Smooth muscle cell (in vitro differentiated cells): ENCODE results near the gene SOX9. TPM values are rescaled to one million over a fixed set of nuclear protein-coding genes. Genes with fewer than 3 reads are reported as not detected.

Source experiments
- DNase-seq: peaks from one replicate; lab custom pipeline; 2025; ENCODE audit not compliant: unreplicated experiment; lab: John Stamatoyannopoulos, UW
- H2AFZ ChIP-seq: fragments of 200-600 bp; sonication (generic); 2 replicates; pipeline ENCODE4 v1.6.0; 2016; ENCODE audit warnings: antibody characterized with exemption, low read depth, mild to moderate bottlenecking
- H3F3A ChIP-seq: fragments of 200-600 bp; sonication (generic); 2 replicates; pipeline ENCODE4 v1.6.0; 2017; ENCODE audit warnings: antibody characterized with exemption, low read depth
- H3K27ac ChIP-seq: fragments of 200-600 bp; sonication (generic); 2 replicates; pipeline ENCODE4 v1.5.1; 2016; ENCODE audit warnings: low read depth, mild to moderate bottlenecking
- H3K27me3 ChIP-seq: fragments of 200-600 bp; sonication (generic); 2 replicates; pipeline ENCODE4 v1.6.1; 2016; ENCODE audit warnings: low read depth, mild to moderate bottlenecking
- H3K36me3 ChIP-seq: fragments of 200-600 bp; sonication (generic); 2 replicates; pipeline ENCODE4 v1.5.1; 2016; ENCODE audit warnings: low read depth
- H3K4me1 ChIP-seq: fragments of 200-600 bp; sonication (generic); 2 replicates; pipeline ENCODE4 v1.5.1; 2016; ENCODE audit warnings: low read depth
- H3K4me2 ChIP-seq: fragments of 200-600 bp; sonication (generic); 2 replicates; pipeline ENCODE4 v1.6.0; 2016; ENCODE audit warnings: mild to moderate bottlenecking
- H3K4me3 ChIP-seq: fragments of 200-600 bp; sonication (generic); 2 replicates; pipeline ENCODE4 v1.5.1; 2016; ENCODE audit warnings: mild to moderate bottlenecking
- H3K79me2 ChIP-seq: fragments of 200-600 bp; sonication (generic); 2 replicates; pipeline ENCODE4 v1.6.0; 2016; ENCODE audit warnings: low read depth, mild to moderate bottlenecking
- H3K9ac ChIP-seq: fragments of 200-600 bp; sonication (generic); 2 replicates; pipeline ENCODE4 v1.6.0; 2016; ENCODE audit warnings: low read depth
- H3K9me3 ChIP-seq: fragments of 200-600 bp; sonication (generic); replicated peaks from 2 replicates; pipeline ENCODE4 v1.5.1; 2016; ENCODE audit warnings: low read depth
- H4K20me1 ChIP-seq: fragments of 200-600 bp; sonication (generic); 2 replicates; pipeline ENCODE4 v1.6.0; 2016; ENCODE audit warnings: low read depth
- CTCF ChIP-seq: fragments of 200-600 bp; sonication (generic); IDR thresholded peaks from 2 replicates; pipeline ENCODE4 v1.5.1; 2017; ENCODE audit warnings: borderline replicate concordance, mild to moderate bottlenecking, antibody characterized with exemption; ENCODE audit not compliant: insufficient read depth, poor library complexity, severe bottlenecking
- WGBS: methylation state at CpG from one replicate; pipeline ENCODE4 v1.1.7; 2016; ENCODE audit warnings: low lambda C conversion rate; 5-methylcytosine and 5-hydroxymethylcytosine counted together
- polyA plus RNA-seq: library from polyadenylated mRNA; unstranded; fragments of >200 nt; fragmentation: Nextera tagmentation; extraction: Ambion mirVana; gene quantifications from 2 replicates; pipeline ENCODE4 v1.2.1, GENCODE V29; 2016
- total RNA-seq: library from RNA; depleted of rRNA; stranded (reverse); fragments of >200 nt; gene quantifications from 2 replicates; pipeline ENCODE4 v1.2.3, GENCODE V29; 2014

Gene SOX9
- total and polyA plus RNA-seq, 2 experiments from 2014 or later, result 19.8 to 26.6 TPM

- peak overlapping the region; percentile 83 for H3K4me3 ChIP-seq
- H3F3A ChIP-seq, result no peaks in the 10 kb centered on the region
- H2AFZ ChIP-seq, result peak overlapping the region; percentile 78
- H3K36me3 ChIP-seq, result no peaks in the 10 kb centered on the region
- H3K4me2 ChIP-seq, result peak overlapping the region; percentile 94
- TF ChIP-seq CTCF, result no peak
- no peak for DNase-seq
- H4K20me1 ChIP-seq, result peaks cover 13% of the 10 kb centered on the region
- peaks cover 35% of the 10 kb centered on the region for H3K4me1 ChIP-seq
- H3K27me3 ChIP-seq, result peaks cover 34% of the 10 kb centered on the region
- H3K9me3 ChIP-seq, result no peaks in the 10 kb centered on the region
- no peak overlapping the region for H3K27ac ChIP-seq
- H3K9ac ChIP-seq, result no peak overlapping the region
- peaks cover 16% of the 10 kb centered on the region for H3K79me2 ChIP-seq
- 3% methylated on average over 47 of the region's 51 CpGs for WGBS
Observed at GRCh38 chr17:72117535-72118334, 3.1 kb upstream of the SOX9 start.

GRCh38 chr17:72118335-72119076, 2.3 kb upstream of the SOX9 start:
- H2AFZ ChIP-seq, result peak overlapping the region; percentile 78
- peaks cover 34% of the 10 kb centered on the region for H3K4me1 ChIP-seq
- peaks cover 21% of the 10 kb centered on the region for H4K20me1 ChIP-seq
- H3K27ac ChIP-seq, result no peak overlapping the region
- H3K9me3 ChIP-seq, result no peaks in the 10 kb centered on the region
- no peaks in the 10 kb centered on the region for H3K36me3 ChIP-seq
- peak; percentile 37 for DNase-seq
- TF ChIP-seq CTCF, result peak; percentile 91
- H3K79me2 ChIP-seq, result peaks cover 23% of the 10 kb centered on the region
- WGBS, result 5% methylated on average over 24 of the region's 24 CpGs
- H3K9ac ChIP-seq, result no peak overlapping the region
- H3K4me3 ChIP-seq, result peak overlapping the region; percentile 83
- H3K4me2 ChIP-seq, result peak overlapping the region; percentile 94
- no peaks in the 10 kb centered on the region for H3F3A ChIP-seq
- peaks cover 34% of the 10 kb centered on the region for H3K27me3 ChIP-seq

GRCh38 chr17:72119077-72119872, 1.5 kb upstream of the SOX9 start:
- 31% methylated on average over 22 of the region's 22 CpGs for WGBS
- Histone ChIP-seq H3K79me2 (peaks cover 27% of the 10 kb centered on the region), H2AFZ (peak overlapping the region; percentile 81), H3K4me2 (peak overlapping the region; percentile 94), H3K27me3 (peaks cover 34% of the 10 kb centered on the region), H3K4me1 (peaks cover 33% of the 10 kb centered on the region), H3F3A (peaks cover 4% of the 10 kb centered on the region), H3K27ac (peak overlapping the region; percentile 20), H3K36me3 (no peaks in the 10 kb centered on the region), H3K9me3 (no peaks in the 10 kb centered on the region), H3K4me3 (peak overlapping the region; percentile 83), H3K9ac (peak overlapping the region; percentile 10), H4K20me1 (peaks cover 27% of the 10 kb centered on the region)
- no peak for DNase-seq
- no peak for TF ChIP-seq CTCF
